H1 (cell line): Measurements from ENCODE around the gene DNAJB1. TPM values are rescaled to one million over a fixed set of nuclear protein-coding genes. Genes with fewer than 3 reads are reported as not detected.

ENCODE experiments used
- CTCF ChIA-PET: fragments of 300-600 bp; sonication (Branson Sonifier 250); formaldehyde crosslinking; loops from one replicate; lab custom pipeline; 2021; ENCODE audit not compliant: partially characterized antibody; lab: Charles Lee
- POLR2A ChIA-PET: fragments of 300-600 bp; sonication (Branson Sonifier 250); formaldehyde crosslinking; loops from one replicate; lab custom pipeline; 2021; ENCODE audit warnings: inconsistent platforms; ENCODE audit not compliant: partially characterized antibody; lab: Charles Lee
- DNase-seq, 2 experiments: peaks; one replicate each; pipeline versions ENCODE4 v3.0.0 to v3.0.0-alpha.2; 2010 to 2022; ENCODE audit warnings: low spot score in 2 of 2, low read depth in 1 of 2, mixed read lengths in 1 of 2
- FAIRE-seq: peaks from 2 replicates; lab custom pipeline; 2011; peaks lifted over from hg19 to GRCh38; lab: Jason Lieb, UNC
- H2AFZ ChIP-seq: 2 replicates; pipeline ENCODE4 v1.8.1; 2012; ENCODE audit warnings: low read length, inconsistent platforms
- H2AK5ac ChIP-seq: 2 replicates; pipeline ENCODE4 v1.6.1; 2013; ENCODE audit warnings: low read depth, low read length
- H2BK120ac ChIP-seq: replicated peaks from 2 replicates; pipeline ENCODE3; 2013; ENCODE audit warnings: low read depth, low read length, inconsistent platforms
- H2BK12ac ChIP-seq: 2 replicates; pipeline ENCODE4 v1.6.1; 2013; ENCODE audit warnings: low read depth, low read length
- H2BK15ac ChIP-seq: 2 replicates; pipeline ENCODE4 v1.6.1; 2013; ENCODE audit warnings: low read length
- H2BK20ac ChIP-seq: 2 replicates; pipeline ENCODE4 v1.6.1; 2013; ENCODE audit warnings: low read length
- H2BK5ac ChIP-seq: 2 replicates; pipeline ENCODE4 v1.6.1; 2013; ENCODE audit warnings: low read depth, low read length
- H3K14ac ChIP-seq: 2 replicates; pipeline ENCODE4 v1.6.1; 2013; ENCODE audit warnings: inconsistent platforms; ENCODE audit not compliant: insufficient read length
- H3K18ac ChIP-seq: 2 replicates; pipeline ENCODE4 v1.6.1; 2013; ENCODE audit warnings: low read length; ENCODE audit errors: extremely low read depth
- H3K23ac ChIP-seq: 2 replicates; pipeline ENCODE4 v1.6.1; 2013; ENCODE audit warnings: inconsistent platforms; ENCODE audit not compliant: insufficient read length
- H3K23me2 ChIP-seq: 2 replicates; pipeline ENCODE4 v1.6.1; 2013; ENCODE audit warnings: low read depth, low read length
- H3K27ac ChIP-seq: 2 replicates; pipeline ENCODE4 v1.6.1; 2011; ENCODE audit warnings: low read depth, low read length, inconsistent platforms
- H3K27me3 ChIP-seq, 4 experiments: replicated peaks in 1 of 4; 1 replicate in 1 of 4; 2 replicates in 3 of 4; pipeline versions ENCODE4 v1.6.1 to v1.8.1; 2011 to 2013; ENCODE audit warnings: low read length in 3 of 4, mild to moderate bottlenecking in 3 of 4, inconsistent platforms in 2 of 4, mixed read lengths in 2 of 4, moderate library complexity in 1 of 4; ENCODE audit not compliant: control insufficient read depth in 3 of 4, insufficient read depth in 3 of 4; ENCODE audit errors: extremely low read depth in 1 of 4
- H3K36me3 ChIP-seq, 4 experiments: 2 replicates each; pipeline versions ENCODE4 v1.6.1 to v1.8.1; 2011 to 2013; ENCODE audit warnings: mild to moderate bottlenecking in 4 of 4, low read length in 3 of 4, moderate library complexity in 2 of 4, control low read depth in 1 of 4, inconsistent platforms in 1 of 4; ENCODE audit not compliant: insufficient read depth in 4 of 4, control insufficient read depth in 2 of 4
- H3K4ac ChIP-seq: replicated peaks from 2 replicates; pipeline ENCODE3; 2013; ENCODE audit warnings: low read length, low read depth, mixed read lengths, inconsistent platforms; ENCODE audit not compliant: insufficient read length
- H3K4me1 ChIP-seq, 4 experiments: replicated peaks in 1 of 4; 1 replicate in 1 of 4; 2 replicates in 3 of 4; pipeline versions ENCODE4 v1.6.1 to v1.8.1; 2011 to 2013; ENCODE audit warnings: low read length in 3 of 4, inconsistent platforms in 2 of 4, mixed read lengths in 1 of 4; ENCODE audit not compliant: insufficient read depth in 4 of 4, control insufficient read depth in 3 of 4
- H3K4me2 ChIP-seq, 2 experiments: 2 replicates each; pipeline versions ENCODE4 v1.6.1 to v1.8.1; 2011 to 2013; ENCODE audit warnings: low read depth in 2 of 2, low read length in 2 of 2, control low read depth in 1 of 2, inconsistent platforms in 1 of 2, mild to moderate bottlenecking in 1 of 2; ENCODE audit not compliant: insufficient read depth in 1 of 2
- H3K4me3 ChIP-seq, 4 experiments: fragments of 200-600, 300-600 bp in 1 of 4; sonication (generic), shearing (Covaris generic), sonication (Bioruptor Twin) in 1 of 4; 2 replicates each; pipeline versions ENCODE4 v1.5.1 to v1.8.1; 2011 to 2016; ENCODE audit warnings: low read length in 4 of 4, low read depth in 3 of 4, control low read depth in 2 of 4, inconsistent platforms in 2 of 4, mild to moderate bottlenecking in 2 of 4, mixed read lengths in 1 of 4, moderate library complexity in 1 of 4; ENCODE audit not compliant: insufficient read depth in 2 of 4; ENCODE audit errors: extremely low read depth in 1 of 4
- H3K56ac ChIP-seq: replicated peaks from 2 replicates; pipeline ENCODE3; 2013; ENCODE audit warnings: low read depth, mild to moderate bottlenecking, mixed read lengths, low read length, inconsistent platforms; ENCODE audit not compliant: insufficient read length
- H3K79me1 ChIP-seq: 2 replicates; pipeline ENCODE4 v1.6.1; 2013; ENCODE audit warnings: low read depth, low read length, control low read depth
- H3K79me2 ChIP-seq, 2 experiments: 2 replicates each; pipeline versions ENCODE4 v1.6.1 to v1.8.1; 2012 to 2013; ENCODE audit warnings: low read length in 2 of 2, mild to moderate bottlenecking in 2 of 2, inconsistent platforms in 1 of 2; ENCODE audit not compliant: insufficient read depth in 2 of 2, control insufficient read depth in 1 of 2
- H3K9ac ChIP-seq, 4 experiments: replicated peaks in 1 of 4; 1 replicate in 1 of 4; 2 replicates in 3 of 4; pipeline versions ENCODE4 v1.6.1 to v1.8.1; 2011 to 2013; ENCODE audit warnings: low read depth in 3 of 4, low read length in 3 of 4, control low read depth in 2 of 4, mild to moderate bottlenecking in 2 of 4, moderate library complexity in 2 of 4, inconsistent platforms in 1 of 4; ENCODE audit errors: extremely low read depth in 1 of 4
- H3K9me3 ChIP-seq, 2 experiments: 2 replicates each; pipeline versions ENCODE4 v1.6.1 to v1.8.1; 2012 to 2013; ENCODE audit warnings: mild to moderate bottlenecking in 2 of 2, moderate library complexity in 2 of 2, control low read depth in 1 of 2, inconsistent platforms in 1 of 2, low read depth in 1 of 2, low read length in 1 of 2, mixed read lengths in 1 of 2; ENCODE audit not compliant: insufficient read depth in 2 of 2
- H4K20me1 ChIP-seq, 2 experiments: replicated peaks in 1 of 2; 2 replicates each; pipeline versions ENCODE3 to v1.8.1; 2011 to 2013; ENCODE audit warnings: inconsistent platforms in 2 of 2, low read length in 2 of 2, mild to moderate bottlenecking in 1 of 2; ENCODE audit not compliant: insufficient read depth in 2 of 2, control insufficient read depth in 1 of 2
- H4K5ac ChIP-seq: 2 replicates; pipeline ENCODE4 v1.6.1; 2013; ENCODE audit warnings: low read length, low read depth, mixed read lengths, inconsistent platforms; ENCODE audit not compliant: insufficient read length
- H4K8ac ChIP-seq: 2 replicates; pipeline ENCODE4 v1.8.0; 2013; ENCODE audit warnings: mild to moderate bottlenecking, moderate library complexity, low read length, inconsistent platforms; ENCODE audit not compliant: insufficient read depth; ENCODE audit errors: extremely low read depth
- H4K91ac ChIP-seq: replicated peaks from 2 replicates; pipeline ENCODE3; 2013; ENCODE audit warnings: low read length, mixed read lengths, inconsistent platforms; ENCODE audit not compliant: insufficient read length
- FOSL1 ChIP-seq: IDR thresholded peaks from 2 replicates; pipeline ENCODE4 v1.6.1; 2011; ENCODE audit warnings: mild to moderate bottlenecking, low read depth, low read length, moderate library complexity; ENCODE audit not compliant: insufficient read depth
- SIRT6 ChIP-seq: IDR thresholded peaks from one replicate; pipeline ENCODE4 v1.7.1; 2012; ENCODE audit warnings: low read length, inconsistent platforms
- SIX5 ChIP-seq: IDR thresholded peaks from 2 replicates; pipeline ENCODE4 v1.6.1; 2011; ENCODE audit warnings: mild to moderate bottlenecking, low read depth, low read length
- WGBS, 2 experiments: shearing (Covaris generic) in 1 of 2; methylation state at CpG; one replicate each; pipeline versions ENCODE4 v1.1.6 to v1.1.7; 2013 to 2015; ENCODE audit warnings: low lambda C conversion rate in 2 of 2, mixed read lengths in 2 of 2, inconsistent platforms in 1 of 2, low coverage in 1 of 2, missing lambda C conversion rate in 1 of 2; ENCODE audit not compliant: insufficient replicate concordance in 2 of 2, insufficient coverage in 1 of 2, insufficient read length in 1 of 2; ENCODE audit errors: extremely low coverage in 1 of 2, missing lambda C conversion rate in 1 of 2; 5-methylcytosine and 5-hydroxymethylcytosine counted together
- polyA plus RNA-seq, 7 experiments: library from polyadenylated mRNA; depleted of rRNA in 3 of 7; stranded (reverse) in 5 of 7; unstranded in 2 of 7; fragments of >200 nt in 5 of 7; fragments of 200-250 nt in 2 of 7; gene quantifications; 1 replicate in 5 of 7; 2 replicates in 1 of 7; 4 replicates in 1 of 7; pipeline versions ENCODE4 v1.2.1 to v1.2.3, GENCODE V29; 2011 to 2013; ENCODE audit warnings: missing spikeins in 2 of 7, mixed read lengths in 2 of 7
- total RNA-seq: library from RNA; stranded (reverse); fragmentation: NEBNext Ultra II Directional; extraction: Animal tissue kit (Norgen Biotek cat#: 25700); gene quantifications from 2 replicates; pipeline ENCODE4 v1.2.1, GENCODE V29; 2021

The DNAJB1 gene
- total and polyA plus RNA-seq, 2 of the 8 experiments (the other 6 are each of a cell fraction or from before 2014, with no cell fraction given): 62.9 to 64.3 TPM

- DNase-seq (no peak), FAIRE-seq (no peak)
- Histone ChIP-seq H4K91ac (peak overlapping the region; percentile 86), H3K4ac (no peak overlapping the region), H2BK20ac (peak overlapping the region; percentile 80), H2AK5ac (peak overlapping the region; percentile 82), H2BK5ac (no peak overlapping the region), H3K56ac (no peak overlapping the region), H3K23ac (no peak overlapping the region), H2BK120ac (no peak overlapping the region), H3K4me2 (peak overlapping the region in 1 of 2 experiments; percentile 21; a peak in 1 of 4 replicates), H4K20me1 (peaks cover 0 to 8% of the 10 kb centered on the region in 2 experiments), H3K14ac (no peak overlapping the region), H3K79me1 (peaks cover 3% of the 10 kb centered on the region), H3K18ac (no peak overlapping the region), H4K5ac (no peak overlapping the region), H2BK15ac (peak overlapping the region; percentile 88; the same call in 1 of the 2 replicates), H3K27ac (no peak overlapping the region), H3K27me3 (no peaks in the 10 kb centered on the region), H3K79me2 (peaks cover 0 to 11% of the 10 kb centered on the region in 2 experiments; a peak in 2 of 4 replicates), H3K9ac (peak overlapping the region in 1 of 4 experiments; percentile 40; a peak in 1 of 7 replicates), H2BK12ac (peak overlapping the region; percentile 2), H3K9me3 (no peaks in the 10 kb centered on the region), H3K36me3 (no peaks in the 10 kb centered on the region), H3K4me3 (no peak overlapping the region), H2AFZ (peak overlapping the region; percentile 36; the same call in 1 of the 2 replicates), H4K8ac (peak overlapping the region; percentile 19; the same call in 1 of the 2 replicates), H3K23me2 (peaks cover 7% of the 10 kb centered on the region; the same call in 1 of the 2 replicates), H3K4me1 (peaks cover 0 to 13% (median 6%) of the 10 kb centered on the region in 4 experiments; a peak in 6 of 7 replicates)
- TF ChIP-seq FOSL1 (no peak), SIX5 (peak; percentile 25; the same call in 1 of the 2 replicates), SIRT6 (no peak)
- 78% methylated on average over 4 of the region's 6 CpGs; no CpG with 5 or more reads in 1 of the 2 experiments for WGBS, 2 experiments
- ChIA-PET POLR2A (interaction anchor here (0.6 to 6.0 kb wide), 9 partner anchors 9 to 969 kb away, joined by 3 to 45 read pairs (median 4); partner anchors contain the start of genes DNAJB1 and PTGER1), CTCF (interaction anchor here (1.1 to 3.8 kb wide), 5 partner anchors 9 to 59 kb away, joined by 3 to 24 read pairs (median 7); no protein-coding TSS in a partner anchor)
Measured at GRCh38 chr19:14497228-14497921, 20.8 kb downstream of the DNAJB1 start.
